Purkinje cell (primary cell): Measurements from ENCODE around the gene PAK2. TPM values are rescaled to one million over a fixed set of nuclear protein-coding genes. Genes with fewer than 3 reads are reported as not detected.

Source experiments
- polyA plus RNA-seq: library from polyadenylated mRNA; unstranded; fragments of >200 nt; fragmentation: Nextera tagmentation; gene quantifications from 2 replicates; pipeline ENCODE4 v1.2.1, GENCODE V29; 2014

The PAK2 gene
- 9.3 and 10.5 TPM in 2 replicates for polyA plus RNA-seq

DNA sequence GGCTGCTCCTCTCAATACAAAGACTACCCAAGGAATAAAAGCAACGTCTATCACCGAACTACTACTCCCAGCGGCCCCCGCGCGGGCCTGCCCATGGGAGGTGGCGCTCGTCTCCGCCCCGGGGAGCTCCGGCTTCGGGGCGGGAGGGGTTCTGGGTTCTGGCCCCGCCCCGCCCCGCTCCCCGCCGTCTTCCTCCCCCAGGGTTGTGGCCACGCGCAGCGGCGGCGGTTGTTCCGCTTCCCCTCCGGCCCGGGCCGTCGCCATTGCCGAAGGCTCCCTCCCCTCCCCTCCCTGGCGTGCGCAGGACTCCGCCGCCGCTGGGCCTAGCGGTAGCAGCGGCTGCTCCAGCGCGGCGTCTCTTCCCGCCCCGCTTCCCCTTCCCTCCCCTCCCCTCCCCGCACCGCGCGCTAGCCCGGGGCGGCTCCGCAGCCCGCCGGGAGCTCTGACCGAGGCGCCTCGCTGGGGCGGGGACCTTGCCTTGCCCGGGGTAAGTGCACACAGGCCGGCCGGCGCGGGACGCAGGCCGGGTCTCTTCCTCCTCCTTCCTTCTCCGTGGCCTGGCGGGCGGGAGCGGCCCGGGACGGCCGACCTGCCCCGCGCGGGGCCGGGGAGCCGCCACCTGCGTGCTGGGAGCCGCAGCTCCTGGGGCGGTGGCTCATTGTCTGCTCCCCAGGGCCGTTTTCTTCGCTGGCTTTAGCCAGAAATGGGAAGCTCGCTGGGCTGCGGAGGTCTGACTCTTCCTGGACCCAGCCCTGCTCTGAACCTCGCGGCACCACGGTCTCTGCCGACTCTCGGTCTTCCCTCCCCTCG, at the start of gene PAK2:
Gene PAK2, plus strand, starts transcription at position 187 of the 810 bp plus-strand sequence. CDS start 42,790 bp downstream, outside the sequence.

DNA sequence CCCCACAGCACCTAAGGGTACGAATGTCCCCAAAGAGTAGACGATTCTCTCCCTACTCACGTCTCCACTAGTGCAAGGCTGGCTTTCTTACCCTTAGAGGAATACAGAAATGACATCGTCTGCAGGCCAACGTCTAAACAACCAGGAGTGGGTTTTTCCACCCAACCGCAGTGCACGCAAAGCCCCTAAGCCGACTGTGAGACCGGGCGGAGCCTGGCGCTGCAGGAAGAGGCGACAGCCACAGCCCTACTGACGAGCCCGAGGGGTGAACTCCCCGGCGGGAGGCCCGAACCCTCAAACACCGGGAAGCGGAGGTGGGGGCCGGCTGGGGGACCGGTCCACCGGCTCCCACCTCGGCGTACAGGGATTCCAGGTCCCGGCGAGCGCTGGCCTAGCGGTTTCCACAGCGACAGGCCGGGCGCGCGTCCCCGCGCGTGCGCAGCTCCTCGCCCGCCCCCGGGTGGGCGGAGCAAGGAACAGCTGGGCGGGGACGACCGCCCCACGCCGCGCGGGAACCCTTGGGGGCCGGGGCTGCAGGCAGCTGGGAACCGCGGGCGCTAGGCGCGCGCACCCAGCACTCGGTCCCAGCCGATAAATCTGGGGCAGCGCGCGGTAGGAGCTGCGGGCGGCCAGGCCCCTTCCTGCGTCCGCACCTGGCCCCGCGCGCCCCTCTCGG, 27.7 kb upstream of the PAK2 start, which contains the start of the genes CEP19 and PIGX:
Gene CEP19, minus strand, starts transcription at position 413 of the 676 bp plus-strand sequence. CDS start 3,593 bp downstream, outside the sequence.
Gene PIGX, plus strand, starts transcription at position 540 of the 676 bp plus-strand sequence.

DNA sequence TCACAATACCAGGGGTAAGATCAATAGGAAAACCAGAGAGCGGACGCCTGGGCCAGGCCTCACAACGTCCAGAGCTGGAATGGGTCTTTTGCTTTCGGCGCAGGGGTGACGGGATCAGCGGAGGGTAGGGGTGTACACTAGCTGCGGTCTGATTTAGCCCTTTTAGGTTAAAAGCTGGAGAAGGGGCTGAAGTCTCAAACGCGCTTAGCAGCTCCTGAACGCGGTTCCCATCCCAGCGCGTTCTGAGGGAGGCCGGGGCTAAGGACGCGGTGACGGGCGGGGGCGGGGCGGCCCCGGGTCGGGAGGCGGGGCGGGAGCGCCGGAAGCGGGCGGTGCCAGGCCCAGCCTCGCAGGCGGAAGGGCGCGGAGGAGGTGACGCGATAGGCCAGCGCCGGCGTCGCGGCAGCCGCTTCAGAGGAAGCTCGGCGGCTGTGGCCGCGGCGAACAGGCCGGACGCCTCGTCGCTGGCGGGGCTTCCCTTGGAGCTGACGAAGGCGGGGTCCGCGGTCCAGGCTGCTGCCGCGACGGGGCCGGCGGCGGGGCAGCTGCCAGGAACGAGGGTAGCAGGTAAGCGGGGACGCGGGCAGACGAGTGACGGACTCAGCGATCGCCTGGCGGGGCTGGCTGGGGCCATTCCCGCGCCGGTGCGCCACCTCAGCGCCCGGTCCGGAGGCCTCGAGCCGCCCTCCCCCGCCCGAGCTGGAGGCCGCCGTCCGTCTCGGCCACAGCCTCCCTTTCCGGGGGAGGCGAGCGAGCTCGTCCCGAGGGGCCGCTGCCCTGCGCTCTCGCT, 128.0 kb downstream of the PAK2 start, which contains the start of gene SENP5:
Gene SENP5, plus strand, starts transcription at position 414 of the 790 bp plus-strand sequence. CDS start 17,262 bp downstream, outside the sequence.

Other genes with a start within 250 kb of the PAK2 start
- 6.2 and 10.6 TPM in 2 replicates for gene RNF168, start 236.1 kb upstream of the PAK2 start, polyA plus RNA-seq
- gene SMCO1, start 224.5 kb upstream of the PAK2 start, polyA plus RNA-seq: 1.5 TPM in 1 of 2 replicates, not detected in the other
- gene WDR53, start 171.3 kb upstream of the PAK2 start, polyA plus RNA-seq: 6.2 and 10.5 TPM in 2 replicates
- gene FBXO45, start 171.2 kb upstream of the PAK2 start, polyA plus RNA-seq: 11.6 and 13.2 TPM in 2 replicates
- not detected in 2 replicates for gene NRROS, start 100.2 kb upstream of the PAK2 start, polyA plus RNA-seq
- gene CEP19, start 27.6 kb upstream of the PAK2 start, polyA plus RNA-seq: 5.1 and 11.5 TPM in 2 replicates
- gene PIGX, start 27.5 kb upstream of the PAK2 start, polyA plus RNA-seq: 35.6 and 43.2 TPM in 2 replicates
- gene SENP5, start 128.1 kb downstream of the PAK2 start, polyA plus RNA-seq: 11.7 and 22.0 TPM in 2 replicates
- 42.3 and 44.1 TPM in 2 replicates for gene NCBP2, start 202.7 kb downstream of the PAK2 start, polyA plus RNA-seq
- 1.4 and 1.7 TPM in 2 replicates for gene PIGZ, start 229.0 kb downstream of the PAK2 start, polyA plus RNA-seq